ENCODE measurements around the gene TOP2A. TPM values are rescaled to one million over a fixed set of nuclear protein-coding genes. Genes with fewer than 3 reads are reported as not detected.

Gene TOP2A
- total RNA-seq, 1 experiment from 2014 or later: 141 TPM

DNA sequence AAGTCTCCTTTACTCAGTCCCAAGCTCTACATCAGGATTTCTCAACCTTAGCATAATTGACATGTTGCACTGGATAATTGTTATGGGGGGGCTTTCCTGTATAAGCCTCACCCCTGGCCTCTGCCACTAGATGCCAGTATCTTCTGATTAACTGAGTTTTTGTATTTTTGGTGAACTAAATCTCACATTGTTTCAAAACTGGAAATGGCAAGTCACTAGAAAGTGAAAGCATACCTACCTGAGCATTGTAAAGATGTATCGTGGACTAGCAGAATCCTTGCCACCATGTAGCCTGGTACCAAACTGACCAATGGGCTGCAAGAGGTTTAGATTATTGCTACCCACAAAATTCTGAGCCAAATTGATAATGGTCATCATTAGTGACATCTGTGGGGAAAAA, 15.0 kb downstream of the TOP2A start:
- Histone ChIP-seq H3K4me3 (replicated peaks in 1 of 2; ENCODE audit: low read depth in 1 of 2, low read length in 2 of 2) (no peak overlapping the region), H3K9me2 (ENCODE audit: insufficient read depth) (no peaks in the 10 kb centered on the region), H3K27ac (ENCODE audit: low read depth, low read length) (no peak overlapping the region), H2AFZ (ENCODE audit: low read depth, low read length, poor library complexity, severe bottlenecking) (no peak overlapping the region), H3K4me1 (ENCODE audit: control insufficient read depth in 1 of 2, insufficient read depth in 2 of 2, low read length in 2 of 2) (no peaks in the 10 kb centered on the region), H3K79me2 (ENCODE audit: insufficient read depth, low read length) (peaks cover 68% of the 10 kb centered on the region), H4K20me1 (ENCODE audit: insufficient read depth) (peaks cover 18% of the 10 kb centered on the region; the same call in 1 of the 2 replicates), H3K36me3 (ENCODE audit: control insufficient read depth in 1 of 2, insufficient read depth in 2 of 2, low read length in 2 of 2) (peaks cover 83 to 86% of the 10 kb centered on the region in 2 experiments), H3K27me3 (ENCODE audit: insufficient read depth, low read length) (no peaks in the 10 kb centered on the region), H3K9me3 (ENCODE audit: control insufficient read depth in 1 of 2, insufficient read depth in 1 of 2, low read depth in 1 of 2, low read length in 2 of 2) (no peaks in the 10 kb centered on the region), H3K9ac (ENCODE audit: low read length) (no peak overlapping the region), H3K4me2 (ENCODE audit: low read length) (no peak overlapping the region)
- ATAC-seq: no peak
- ChIA-PET RAD21 (ENCODE audit: low non-redundant PET in 1 of 2, low total read pairs in 2 of 2, uncharacterized antibody in 2 of 2, unreplicated experiment in 2 of 2) (no interaction called here), CTCF (no interaction called here), POLR2A (no interaction called here)
- no peak for DNase-seq (ENCODE audit: low read depth, low spot score)
- no TSS peak for BruUV-seq (replicated peaks)
- TF ChIP-seq FOSL1 (IDR thresholded peaks at IDR 0.05; ENCODE audit: low read depth) (no peak), EZH2phosphoT487 (IDR thresholded peaks at IDR 0.05; ENCODE audit: borderline replicate concordance) (no peak), POLR2AphosphoS5 (IDR thresholded peaks at IDR 0.05; ENCODE audit: low read depth, low read length) (no peak), YY1 (IDR thresholded peaks at IDR 0.05; ENCODE audit: extremely low read depth, insufficient replicate concordance, low read depth, low read length) (no peak), RAD21 (IDR thresholded peaks at IDR 0.05; ENCODE audit: low read depth) (no peak), POLR2A (IDR thresholded peaks at IDR 0.05; ENCODE audit: borderline replicate concordance, extremely low read depth, insufficient read depth, insufficient read length) (no peak), CTCF (IDR thresholded peaks at IDR 0.05 in 2 of 3, conservative IDR thresholded peaks at IDR 0.05 in 1 of 3; ENCODE audit: borderline replicate concordance in 1 of 3, insufficient read depth in 1 of 3, low read depth in 2 of 3, low read length in 2 of 3) (no peak), ATF3 (IDR thresholded peaks at IDR 0.05) (no peak), EGR1 (IDR thresholded peaks at IDR 0.05; ENCODE audit: low read depth) (no peak), ZFX (IDR thresholded peaks at IDR 0.05) (no peak), SRF (IDR thresholded peaks at IDR 0.05; ENCODE audit: low read depth) (no peak), ZBTB33 (IDR thresholded peaks at IDR 0.05; ENCODE audit: extremely low read depth, insufficient replicate concordance, low read length) (no peak), EZH2 (IDR thresholded peaks at IDR 0.05) (no peak)
- TF ChIP-seq, protein P1, sequence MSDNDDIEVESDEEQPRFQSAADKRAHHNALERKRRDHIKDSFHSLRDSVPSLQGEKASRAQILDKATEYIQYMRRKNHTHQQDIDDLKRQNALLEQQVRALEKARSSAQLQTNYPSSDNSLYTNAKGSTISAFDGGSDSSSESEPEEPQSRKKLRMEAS (IDR thresholded peaks at IDR 0.05): no peak
- intact Hi-C loops (cut with micrococcal nuclease): no loop called here
